ENCODE measurements around the gene PRR22.
A peak's percentile ranks its signal among the peaks of the same experiment; 100 is the strongest.

Gene PRR22

GRCh38 chr19:5811117-5811516 is 26.6 kb upstream of the PRR22 start:
- no peak for FAIRE-seq

- no peak for FAIRE-seq
Observed at GRCh38 chr19:5809469-5809868, 24.9 kb upstream of the PRR22 start.

GRCh38 chr19:5809053-5809452 is 24.5 kb upstream of the PRR22 start:
- FAIRE-seq, result no peak

- no peak for FAIRE-seq
Observed at GRCh38 chr19:5808120-5808816, 23.7 kb upstream of the PRR22 start.

- FAIRE-seq, result no peak
Observed at GRCh38 chr19:5806905-5807304, 22.4 kb upstream of the PRR22 start.

GRCh38 chr19:5806133-5806489 is 21.6 kb upstream of the PRR22 start:
- no peak for FAIRE-seq

- peak; percentile 34 for FAIRE-seq
Observed at GRCh38 chr19:5805462-5806132, 21.1 kb upstream of the PRR22 start.

GRCh38 chr19:5804516-5805461 is 20.2 kb upstream of the PRR22 start, which contains the start of gene NRTN:
NRTN (plus strand) TSS chr19:5805067; CDS start chr19:5824166, 19,099 bp downstream.
- FAIRE-seq, result no peak

- peak; percentile 95 for FAIRE-seq
Observed at GRCh38 chr19:5803752-5804515, 19.4 kb upstream of the PRR22 start.

GRCh38 chr19:5803441-5803751 is 18.9 kb upstream of the PRR22 start:
- no peak for FAIRE-seq

GRCh38 chr19:5801796-5802619 is 17.5 kb upstream of the PRR22 start:
- no peak for FAIRE-seq

GRCh38 chr19:5800361-5801270 is 16.1 kb upstream of the PRR22 start:
- no peak for FAIRE-seq

- no peak for FAIRE-seq
Observed at GRCh38 chr19:5799247-5800241, 15.0 kb upstream of the PRR22 start.

- no peak for FAIRE-seq
Observed at GRCh38 chr19:5798244-5798643, 13.7 kb upstream of the PRR22 start.

- FAIRE-seq, result no peak
Observed at GRCh38 chr19:5795382-5795919, 10.9 kb upstream of the PRR22 start.

GRCh38 chr19:5793188-5793587 is 8.6 kb upstream of the PRR22 start:
- FAIRE-seq, result no peak

GRCh38 chr19:5792224-5792623 is 7.7 kb upstream of the PRR22 start:
- FAIRE-seq, result no peak

GRCh38 chr19:5790559-5791520 is 6.3 kb upstream of the PRR22 start, which contains the start of gene DUS3L:
DUS3L (minus strand) TSS chr19:5791163; CDS start chr19:5791141, 22 bp downstream.
- FAIRE-seq, result peak; percentile 98

Measured in G401.6 (cell line).